Measurements from ENCODE around the gene PRM3. TPM values are rescaled to one million over a fixed set of nuclear protein-coding genes. Genes with fewer than 3 reads are reported as not detected.

PRM3 gene
- total RNA-seq, 1 experiment from 2014 or later = not detected

GRCh38 chr16:11234884-11235702 is 38.3 kb downstream of the PRM3 start:
- H3K36me3 ChIP-seq (ENCODE audit: control insufficient read depth, insufficient read depth, low read length) = no peaks in the 10 kb centered on the region
- H3K27ac Mint-ChIP-seq (ENCODE audit: unreplicated experiment) = no peak overlapping the region

DNA sequence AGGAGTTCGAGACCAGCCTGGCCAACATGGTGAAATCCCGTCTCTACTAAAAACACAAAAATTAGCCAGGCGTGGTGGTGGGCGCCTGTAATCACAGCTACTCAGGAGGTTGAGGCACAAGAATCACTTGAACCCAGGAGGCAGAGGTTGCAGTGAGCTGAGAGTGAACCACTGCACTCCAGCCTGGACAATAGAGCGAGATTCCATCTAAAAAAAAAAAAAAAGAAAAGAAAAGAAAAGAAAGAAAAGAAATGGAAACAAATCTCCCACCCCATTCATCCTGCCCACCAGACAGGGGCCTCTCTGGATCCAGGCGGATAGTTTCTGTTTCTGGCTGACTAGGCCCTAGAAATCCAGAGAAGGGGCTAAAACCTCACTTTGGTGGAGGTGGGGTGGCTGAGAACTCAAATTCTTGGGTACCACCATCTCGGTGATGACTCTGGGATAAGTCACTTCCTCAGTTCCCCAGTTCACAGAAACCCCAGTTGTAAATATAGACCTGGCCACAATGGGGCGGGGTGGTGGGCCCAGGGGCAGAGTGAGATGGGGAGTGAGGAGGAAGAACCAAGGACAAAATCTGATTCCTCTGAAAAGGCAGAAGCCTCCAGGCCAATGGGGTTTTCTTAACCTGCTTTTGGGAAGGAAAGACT is 39.6 kb downstream of the PRM3 start:
- H3K4me3 ChIP-seq (ENCODE audit: low read depth, low read length) = no peak overlapping the region
- no peaks in the 10 kb centered on the region for H3K9me3 Mint-ChIP-seq (ENCODE audit: unreplicated experiment)
- H3K4me3 Mint-ChIP-seq (ENCODE audit: unreplicated experiment) = no peak overlapping the region
- no peaks in the 10 kb centered on the region for H3K9me3 ChIP-seq
- CTCF ChIA-PET = no interaction called here
- POLR2A ChIA-PET = interaction anchor here (0.7 kb wide), 1 partner anchor 9 kb away, joined by 5 read pairs; no protein-coding TSS in a partner anchor
- no peak for DNase-seq
- H3K27me3 Mint-ChIP-seq (ENCODE audit: insufficient read depth, unreplicated experiment) = no peaks in the 10 kb centered on the region
- H3K27me3 ChIP-seq (replicated peaks; ENCODE audit: control insufficient read depth, insufficient read depth, low read length) = no peaks in the 10 kb centered on the region
- no peaks in the 10 kb centered on the region for H3K4me1 ChIP-seq
- H3K4me1 Mint-ChIP-seq (ENCODE audit: low read depth, unreplicated experiment) = no peaks in the 10 kb centered on the region
- no peaks in the 10 kb centered on the region for H3K36me3 Mint-ChIP-seq (ENCODE audit: insufficient read depth, unreplicated experiment)
- peak in 1 of 2 experiments; percentile 7 for TF ChIP-seq CTCF (IDR thresholded peaks at IDR 0.05; ENCODE audit: insufficient read depth in 1 of 2, low read depth in 1 of 2, low read length in 1 of 2, severe bottlenecking in 1 of 2, unreplicated experiment in 1 of 2)
- no TSS peak for BruUV-seq (replicated peaks)
- no peak overlapping the region for H3K27ac Mint-ChIP-seq (ENCODE audit: unreplicated experiment)
- intact Hi-C loops (cut with micrococcal nuclease; ENCODE audit: unreplicated experiment) = no loop called here
- H3K36me3 ChIP-seq (ENCODE audit: control insufficient read depth, insufficient read depth, low read length) = no peaks in the 10 kb centered on the region

More at GRCh38 chr16:11234884-11235702, 38.3 kb downstream of the PRM3 start:
- BruUV-seq (replicated peaks) = no TSS peak
- intact Hi-C loops (cut with micrococcal nuclease; ENCODE audit: unreplicated experiment) = no loop called here
- POLR2A ChIA-PET = interaction anchor here (0.5 kb wide), 1 partner anchor 17 kb away, joined by 5 read pairs; no protein-coding TSS in a partner anchor
- no peaks in the 10 kb centered on the region for H3K4me1 ChIP-seq
- Mint-ChIP-seq H3K4me3 (ENCODE audit: unreplicated experiment) (no peak overlapping the region), H3K4me1 (ENCODE audit: low read depth, unreplicated experiment) (no peaks in the 10 kb centered on the region), H3K36me3 (ENCODE audit: insufficient read depth, unreplicated experiment) (no peaks in the 10 kb centered on the region), H3K9me3 (ENCODE audit: unreplicated experiment) (no peaks in the 10 kb centered on the region), H3K27me3 (ENCODE audit: insufficient read depth, unreplicated experiment) (no peaks in the 10 kb centered on the region)
- no peak for DNase-seq
- H3K27me3 ChIP-seq (replicated peaks; ENCODE audit: control insufficient read depth, insufficient read depth, low read length) = no peaks in the 10 kb centered on the region
- H3K4me3 ChIP-seq (ENCODE audit: low read depth, low read length) = no peak overlapping the region
- no peaks in the 10 kb centered on the region for H3K9me3 ChIP-seq
- CTCF ChIA-PET = interaction anchor here (0.7 kb wide), 1 partner anchor 122 kb away, joined by 4 read pairs; no protein-coding TSS in a partner anchor
- TF ChIP-seq CTCF (IDR thresholded peaks at IDR 0.05; ENCODE audit: insufficient read depth in 1 of 2, low read depth in 1 of 2, low read length in 1 of 2, severe bottlenecking in 1 of 2, unreplicated experiment in 1 of 2) = no peak

DNA sequence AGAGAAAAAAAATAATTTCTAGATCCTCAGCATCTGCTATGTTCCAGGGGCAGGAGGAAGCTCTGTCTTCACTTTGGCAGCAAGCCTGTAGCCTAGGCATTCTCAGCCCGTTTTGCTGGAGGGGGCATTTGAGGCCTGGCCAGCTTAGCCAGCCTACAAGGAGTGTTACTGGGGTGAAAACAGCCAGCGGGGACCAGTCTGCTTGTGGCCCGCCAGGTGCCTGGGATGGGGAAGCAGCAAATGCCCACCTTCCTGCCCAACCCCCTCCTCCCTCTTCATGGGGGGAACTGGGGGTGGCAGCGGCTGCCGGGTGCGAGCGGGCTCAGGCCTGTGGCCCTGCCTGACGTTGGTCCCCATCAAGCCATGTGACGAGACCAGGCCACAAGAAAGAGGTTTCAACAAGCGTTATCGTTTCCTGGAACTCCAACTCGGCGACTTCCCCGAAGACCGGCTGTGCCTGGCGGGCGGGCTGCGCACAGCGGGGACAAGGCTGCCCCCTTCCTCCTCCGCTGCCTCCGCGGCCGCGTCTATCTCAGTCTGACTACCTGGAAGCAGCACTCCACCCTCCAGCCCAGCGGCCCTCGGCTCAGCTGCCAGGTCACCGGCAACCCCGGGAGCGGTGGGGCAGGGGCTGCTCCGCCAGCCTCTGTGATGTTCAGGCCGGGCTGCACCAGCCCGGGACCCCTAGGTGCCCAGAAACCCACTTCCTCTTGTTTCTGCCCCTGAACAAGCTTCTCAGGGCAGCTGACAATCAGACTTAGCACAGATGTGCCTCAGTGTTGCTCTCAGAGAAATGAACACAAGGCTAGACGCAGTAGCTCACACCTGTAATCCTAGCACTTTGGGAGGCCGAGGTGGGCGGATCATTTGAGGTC is 40.3 kb downstream of the PRM3 start:
- no peaks in the 10 kb centered on the region for H3K4me1 ChIP-seq
- Mint-ChIP-seq H3K27ac (ENCODE audit: unreplicated experiment) (no peak overlapping the region), H3K36me3 (ENCODE audit: insufficient read depth, unreplicated experiment) (no peaks in the 10 kb centered on the region), H3K27me3 (ENCODE audit: insufficient read depth, unreplicated experiment) (no peaks in the 10 kb centered on the region), H3K4me3 (ENCODE audit: unreplicated experiment) (no peak overlapping the region), H3K4me1 (ENCODE audit: low read depth, unreplicated experiment) (no peaks in the 10 kb centered on the region), H3K9me3 (ENCODE audit: unreplicated experiment) (no peaks in the 10 kb centered on the region)
- POLR2A ChIA-PET = interaction anchor here (0.7 kb wide), 1 partner anchor 9 kb away, joined by 5 read pairs; no protein-coding TSS in a partner anchor
- no peaks in the 10 kb centered on the region for H3K9me3 ChIP-seq
- CTCF ChIA-PET = no interaction called here
- no peak for TF ChIP-seq CTCF (IDR thresholded peaks at IDR 0.05; ENCODE audit: insufficient read depth in 1 of 2, low read depth in 1 of 2, low read length in 1 of 2, severe bottlenecking in 1 of 2, unreplicated experiment in 1 of 2)
- no peak overlapping the region for H3K4me3 ChIP-seq (ENCODE audit: low read depth, low read length)
- intact Hi-C loops (cut with micrococcal nuclease; ENCODE audit: unreplicated experiment) = no loop called here
- DNase-seq = no peak
- BruUV-seq (replicated peaks) = no TSS peak
- H3K36me3 ChIP-seq (ENCODE audit: control insufficient read depth, insufficient read depth, low read length) = no peaks in the 10 kb centered on the region
- H3K27me3 ChIP-seq (replicated peaks; ENCODE audit: control insufficient read depth, insufficient read depth, low read length) = no peaks in the 10 kb centered on the region
